ENCODE measurements around the gene SEC16B. TPM values are rescaled to one million over a fixed set of nuclear protein-coding genes. Genes with fewer than 3 reads are reported as not detected.

SEC16B gene
- total RNA-seq, 1 donor from 2014 or later, result 2.2 TPM

DNA sequence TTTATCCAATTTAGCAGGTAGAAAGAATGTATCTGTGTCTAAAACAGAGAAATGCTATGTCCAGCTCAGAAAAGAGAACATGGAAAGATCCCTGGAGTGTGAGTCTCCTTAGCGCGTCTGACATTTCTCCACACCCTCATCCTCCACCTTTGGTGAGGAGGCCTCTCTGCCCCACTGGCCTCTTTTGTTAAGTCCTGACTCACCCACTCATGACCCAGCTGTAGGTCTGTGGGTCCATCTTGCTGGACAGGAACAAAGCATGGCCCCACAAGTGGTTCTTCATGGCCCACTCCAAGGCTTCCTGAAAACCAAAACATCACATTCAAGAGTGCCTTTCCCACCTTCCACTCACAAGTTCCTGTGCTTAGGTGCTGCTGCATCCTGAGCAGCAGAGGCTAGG lies 15.8 kb downstream of the SEC16B start:
- no peaks in the 10 kb centered on the region for H3K9me3 ChIP-seq
- intact Hi-C loops (cut with DNase I), result no loop called here
- peak; percentile 46 for ATAC-seq
- no peaks in the 10 kb centered on the region for H3K4me1 ChIP-seq
- H3K4me3 ChIP-seq, result no peak overlapping the region
- TF ChIP-seq CTCF (IDR thresholded peaks at IDR 0.05), result no peak
- no peaks in the 10 kb centered on the region for H3K36me3 ChIP-seq
- no peaks in the 10 kb centered on the region for H3K27me3 ChIP-seq
- no peak for DNase-seq
- no peak overlapping the region for H3K27ac ChIP-seq

DNA sequence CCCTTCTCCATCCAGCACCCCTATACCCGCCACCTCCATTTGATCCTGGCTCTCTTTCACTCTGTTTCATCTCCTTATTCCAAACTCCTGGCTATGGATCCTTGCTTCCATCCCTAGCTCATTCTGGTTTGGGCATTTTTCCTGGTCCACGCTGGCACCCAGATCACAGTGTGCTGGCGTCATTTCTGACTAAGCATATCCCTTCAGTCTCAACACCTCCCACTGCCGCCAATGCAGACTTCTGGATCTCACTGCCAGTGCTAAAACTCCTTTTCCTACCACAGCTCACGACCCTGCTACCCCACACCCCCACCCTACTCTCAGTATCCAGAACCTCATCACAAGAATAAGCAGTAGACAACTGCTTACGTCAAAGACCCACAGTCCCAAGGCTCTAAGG lies 16.3 kb downstream of the SEC16B start:
- Histone ChIP-seq H3K36me3 (no peaks in the 10 kb centered on the region), H3K27me3 (no peaks in the 10 kb centered on the region), H3K4me1 (no peaks in the 10 kb centered on the region), H3K9me3 (no peaks in the 10 kb centered on the region), H3K27ac (no peak overlapping the region), H3K4me3 (no peak overlapping the region)
- TF ChIP-seq CTCF (IDR thresholded peaks at IDR 0.05), result no peak
- ATAC-seq (no peak), DNase-seq (no peak)
- intact Hi-C loops (cut with DNase I), result no loop called here

GRCh38 chr1:177952691-177953090 lies 17.2 kb downstream of the SEC16B start:
- TF ChIP-seq CTCF (IDR thresholded peaks at IDR 0.05), result no peak
- no peaks in the 10 kb centered on the region for H3K36me3 ChIP-seq
- no peaks in the 10 kb centered on the region for H3K9me3 ChIP-seq
- DNase-seq, result no peak
- intact Hi-C loops (cut with DNase I), result no loop called here
- no peaks in the 10 kb centered on the region for H3K27me3 ChIP-seq
- H3K27ac ChIP-seq, result no peak overlapping the region
- no peak overlapping the region for H3K4me3 ChIP-seq
- ATAC-seq, result no peak
- no peaks in the 10 kb centered on the region for H3K4me1 ChIP-seq

GRCh38 chr1:177952249-177952648 lies 17.6 kb downstream of the SEC16B start:
- H3K4me3 ChIP-seq, result no peak overlapping the region
- DNase-seq (no peak), ATAC-seq (no peak)
- intact Hi-C loops (cut with DNase I), result no loop called here
- no peaks in the 10 kb centered on the region for H3K9me3 ChIP-seq
- H3K36me3 ChIP-seq, result no peaks in the 10 kb centered on the region
- no peaks in the 10 kb centered on the region for H3K27me3 ChIP-seq
- TF ChIP-seq CTCF (IDR thresholded peaks at IDR 0.05), result no peak
- no peaks in the 10 kb centered on the region for H3K4me1 ChIP-seq
- H3K27ac ChIP-seq, result no peak overlapping the region

GRCh38 chr1:177950506-177950905 lies 19.4 kb downstream of the SEC16B start:
- TF ChIP-seq CTCF (IDR thresholded peaks at IDR 0.05), result no peak
- Histone ChIP-seq H3K4me1 (no peaks in the 10 kb centered on the region), H3K27ac (no peak overlapping the region), H3K27me3 (no peaks in the 10 kb centered on the region), H3K4me3 (no peak overlapping the region), H3K9me3 (no peaks in the 10 kb centered on the region), H3K36me3 (no peaks in the 10 kb centered on the region)
- DNase-seq (no peak), ATAC-seq (no peak)
- intact Hi-C loops (cut with DNase I), result no loop called here

DNA sequence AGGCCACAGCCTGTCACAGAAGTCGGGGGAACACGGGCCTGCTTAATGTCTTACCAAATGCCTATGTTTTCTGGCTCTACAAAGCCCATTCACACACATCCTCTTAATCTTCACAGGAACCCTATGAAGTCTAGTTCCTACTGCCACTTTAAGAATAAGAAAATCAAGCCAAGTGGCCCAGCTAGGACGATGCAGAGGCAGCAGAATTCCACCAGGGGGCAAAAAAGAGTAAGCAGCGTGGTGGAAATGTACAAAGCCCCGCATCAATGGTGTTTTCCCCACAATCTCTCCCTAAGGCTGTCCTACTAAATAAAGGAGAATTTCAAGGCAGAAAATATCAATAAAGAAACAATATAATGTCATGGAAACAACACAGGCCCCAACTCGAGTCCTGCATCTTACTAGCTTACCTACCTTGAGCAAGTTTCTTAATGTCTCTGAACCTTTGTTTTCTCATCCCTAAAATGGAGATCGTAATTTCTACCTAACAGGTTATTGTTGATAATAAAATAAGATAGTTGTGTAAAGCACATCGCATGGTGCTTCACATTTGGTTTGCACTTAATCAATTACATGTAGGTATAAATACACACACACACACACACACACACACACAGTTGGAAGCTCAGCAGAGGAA lies 21.4 kb downstream of the SEC16B start:
- ATAC-seq, result peak; percentile 84
- no peaks in the 10 kb centered on the region for H3K27me3 ChIP-seq
- peak; percentile 90 for TF ChIP-seq CTCF (IDR thresholded peaks at IDR 0.05)
- intact Hi-C loops (cut with DNase I), result no loop called here
- no peaks in the 10 kb centered on the region for H3K9me3 ChIP-seq
- H3K4me1 ChIP-seq, result no peaks in the 10 kb centered on the region
- DNase-seq, result no peak
- H3K27ac ChIP-seq, result no peak overlapping the region
- H3K4me3 ChIP-seq, result no peak overlapping the region
- H3K36me3 ChIP-seq, result no peaks in the 10 kb centered on the region

All from upper lobe of right lung (tissue), 1 donor.